Stimulated activated CD4-positive, alpha-beta T cell treated with anti-CD3 and anti-CD28 coated beads, Interleukin-12 subunit alpha, Interleukin-12 subunit beta, amount 100 ng/mL, for 48 hours (primary cell): ENCODE measurements around the gene SMYD2.

Experiments
- DNase-seq, 3 donors: peaks; one replicate each; pipeline ENCODE4 v3.0.0-alpha.2; 2020; ENCODE audit warnings: low read depth in 2 of 3, low spot score in 1 of 3

Gene SMYD2

GRCh38 chr1:214327514-214327913 is 46.6 kb downstream of the SMYD2 start:
- DNase-seq = no peak

GRCh38 chr1:214328770-214329469 is 48.0 kb downstream of the SMYD2 start:
- peak; percentile 61 to 74 (median 65) for DNase-seq

- DNase-seq = no peak
Measured at GRCh38 chr1:214329470-214330220, 48.7 kb downstream of the SMYD2 start.

- no peak for DNase-seq
Measured at GRCh38 chr1:214330222-214330621, 49.3 kb downstream of the SMYD2 start.

GRCh38 chr1:214330715-214331114 is 49.8 kb downstream of the SMYD2 start:
- no peak for DNase-seq

- DNase-seq = no peak
Measured at GRCh38 chr1:214331180-214331579, 50.2 kb downstream of the SMYD2 start.

GRCh38 chr1:214331827-214332423 is 51.0 kb downstream of the SMYD2 start:
- peak; percentile 31 to 67 (median 47) for DNase-seq

GRCh38 chr1:214332946-214333798 is 52.2 kb downstream of the SMYD2 start:
- DNase-seq = peak; percentile 15 to 39 (median 34)

- no peak for DNase-seq
Measured at GRCh38 chr1:214335567-214335966, 54.6 kb downstream of the SMYD2 start.

- no peak for DNase-seq
Measured at GRCh38 chr1:214337015-214337414, 56.1 kb downstream of the SMYD2 start.

- no peak for DNase-seq
Measured at GRCh38 chr1:214337511-214337910, 56.6 kb downstream of the SMYD2 start.

GRCh38 chr1:214338212-214338611 is 57.3 kb downstream of the SMYD2 start:
- DNase-seq = no peak

- no peak for DNase-seq
Measured at GRCh38 chr1:214341459-214341858, 60.5 kb downstream of the SMYD2 start.

GRCh38 chr1:214341932-214342331 is 61.0 kb downstream of the SMYD2 start:
- no peak for DNase-seq

GRCh38 chr1:214342525-214342924 is 61.6 kb downstream of the SMYD2 start:
- no peak for DNase-seq

- DNase-seq = no peak
Measured at GRCh38 chr1:214344897-214345296, 63.9 kb downstream of the SMYD2 start.

GRCh38 chr1:214349008-214349407 is 68.0 kb downstream of the SMYD2 start:
- no peak for DNase-seq

- DNase-seq = no peak
Measured at GRCh38 chr1:214349781-214350180, 68.8 kb downstream of the SMYD2 start.

GRCh38 chr1:214351551-214352277 is 70.8 kb downstream of the SMYD2 start:
- DNase-seq = no peak

GRCh38 chr1:214352838-214353237 is 71.9 kb downstream of the SMYD2 start:
- DNase-seq = no peak
